OCI-LY1 (cell line): ENCODE measurements around the gene TFRC.

ENCODE experiments used
- H2AFZ ChIP-seq: fragments of 200-600 bp; sonication (generic), shearing (Covaris generic); 2 replicates; pipeline ENCODE4 v1.6.0; 2014; ENCODE audit warnings: antibody characterized with exemption, mild to moderate bottlenecking, low read length
- H3F3A ChIP-seq: fragments of 200-600 bp; sonication (generic), shearing (Covaris generic); 2 replicates; pipeline ENCODE4 v1.6.0; 2014; ENCODE audit warnings: mild to moderate bottlenecking, antibody characterized with exemption, low read length, moderate library complexity; ENCODE audit not compliant: insufficient read depth
- H3K27ac ChIP-seq: fragments of 200-600 bp; sonication (generic); 2 replicates; pipeline ENCODE4 v1.5.1; 2014; ENCODE audit warnings: low read length, mixed run types, mild to moderate bottlenecking, low read depth; ENCODE audit not compliant: poor library complexity, severe bottlenecking
- H3K27me3 ChIP-seq: fragments of 200-600 bp; sonication (generic); 2 replicates; pipeline ENCODE4 v1.6.0; 2014; ENCODE audit warnings: antibody characterized with exemption, mild to moderate bottlenecking, low read length, moderate library complexity; ENCODE audit not compliant: insufficient read depth
- H3K36me3 ChIP-seq: fragments of 200-600 bp; sonication (generic); 2 replicates; pipeline ENCODE4 v1.6.1; 2014; ENCODE audit warnings: mild to moderate bottlenecking, antibody characterized with exemption, low read length, moderate library complexity, mixed read lengths; ENCODE audit not compliant: insufficient read depth
- H3K4me1 ChIP-seq: fragments of 200-600 bp; sonication (generic); 2 replicates; pipeline ENCODE4 v1.5.1; 2014; ENCODE audit warnings: mild to moderate bottlenecking, low read length, moderate library complexity; ENCODE audit not compliant: insufficient read depth, severe bottlenecking
- H3K4me2 ChIP-seq: fragments of 200-600 bp; sonication (generic), shearing (Covaris generic); 2 replicates; pipeline ENCODE4 v1.6.1; 2014; ENCODE audit warnings: low read length
- H3K4me3 ChIP-seq: fragments of 200-600 bp; sonication (generic); 2 replicates; pipeline ENCODE4 v1.5.1; 2014; ENCODE audit warnings: low read length, low read depth, mild to moderate bottlenecking, mixed read lengths; ENCODE audit not compliant: poor library complexity, severe bottlenecking
- H3K79me2 ChIP-seq: fragments of 200-600 bp; shearing (Covaris generic); 2 replicates; pipeline ENCODE4 v1.6.1; 2016; ENCODE audit warnings: mixed run types, low read length, mixed read lengths; ENCODE audit not compliant: insufficient read depth
- H3K9ac ChIP-seq: fragments of 200-600 bp; sonication (generic), shearing (Covaris generic); 2 replicates; pipeline ENCODE4 v1.6.1; 2014; ENCODE audit warnings: mild to moderate bottlenecking, low read length, mixed read lengths
- H3K9me2 ChIP-seq: fragments of 200-600 bp; sonication (generic), shearing (Covaris generic); 2 replicates; pipeline ENCODE4 v1.6.1; 2014; ENCODE audit warnings: low read depth, mild to moderate bottlenecking, low read length, mixed read lengths
- H3K9me3 ChIP-seq: fragments of 200-600 bp; shearing (Covaris generic); 2 replicates; pipeline ENCODE4 v1.6.1; 2014; ENCODE audit warnings: low read length, mixed read lengths
- H4K20me1 ChIP-seq: fragments of 200-600 bp; sonication (generic), shearing (Covaris generic); 2 replicates; pipeline ENCODE4 v1.6.0; 2016; ENCODE audit warnings: mild to moderate bottlenecking, low read length; ENCODE audit not compliant: insufficient read depth
- EZH2 ChIP-seq: fragments of 200-600 bp; sonication (generic), shearing (Covaris generic); IDR thresholded peaks from 2 replicates; pipeline ENCODE4 v1.8.0; 2017; ENCODE audit warnings: borderline replicate concordance, mixed run types, mild to moderate bottlenecking, antibody characterized with exemption, low read length, moderate library complexity, mixed read lengths
- TF ChIP-seq, protein P1 (sequence below): fragments of 200-600 bp; sonication (generic), shearing (Covaris generic); IDR thresholded peaks from 2 replicates; pipeline ENCODE4 v1.5.1; 2017; ENCODE audit warnings: mild to moderate bottlenecking, antibody characterized with exemption, low read length, moderate library complexity, mixed read lengths

TFRC gene

DNA sequence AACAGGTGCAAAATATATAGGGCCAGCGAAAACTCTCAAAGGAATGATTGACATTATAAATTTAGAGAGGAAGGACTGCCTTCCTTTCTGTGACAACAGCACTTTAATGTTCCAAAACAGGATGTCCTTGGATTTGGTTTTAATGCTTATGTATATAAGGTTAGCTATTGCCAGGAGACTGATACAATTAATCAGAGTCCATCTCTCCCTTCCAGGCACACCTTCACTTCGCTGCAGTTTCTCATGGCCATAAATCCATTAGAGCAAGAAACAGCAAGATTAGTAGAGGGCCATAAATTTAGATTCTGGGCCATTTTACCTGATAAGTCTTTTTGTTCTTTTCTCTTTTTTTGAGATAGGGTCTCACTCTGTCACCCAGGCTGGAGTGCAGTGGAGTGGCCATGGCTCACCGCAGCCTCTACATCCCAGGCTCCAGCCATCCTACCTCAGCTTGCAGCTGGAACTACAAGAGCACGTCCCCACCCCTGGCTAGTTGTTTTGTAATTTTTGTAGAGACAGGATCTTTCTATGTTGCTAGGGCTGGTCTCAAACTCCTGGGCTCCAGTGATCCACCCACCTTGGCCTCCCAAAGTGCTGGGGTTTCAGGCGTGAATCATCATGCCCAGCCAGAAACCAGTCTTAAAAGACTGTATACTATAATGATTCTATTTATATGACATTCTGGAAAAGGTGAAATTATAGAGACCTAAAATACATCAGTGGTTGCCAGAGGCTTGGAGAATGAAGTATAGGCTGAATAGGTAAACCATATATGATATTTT lies 15.7 kb upstream of the TFRC start:
- no peaks in the 10 kb centered on the region for H3K9me3 ChIP-seq
- no peak overlapping the region for H3K9ac ChIP-seq
- H3K4me3 ChIP-seq, result no peak overlapping the region
- H3K27me3 ChIP-seq, result no peaks in the 10 kb centered on the region
- peaks cover 8% of the 10 kb centered on the region for H3K4me1 ChIP-seq
- no peaks in the 10 kb centered on the region for H3K36me3 ChIP-seq
- H3F3A ChIP-seq, result no peaks in the 10 kb centered on the region
- no peak overlapping the region for H3K4me2 ChIP-seq
- no peaks in the 10 kb centered on the region for H3K79me2 ChIP-seq
- H3K27ac ChIP-seq, result no peak overlapping the region
- no peaks in the 10 kb centered on the region for H4K20me1 ChIP-seq
- no peaks in the 10 kb centered on the region for H3K9me2 ChIP-seq
- TF ChIP-seq, protein P1, sequence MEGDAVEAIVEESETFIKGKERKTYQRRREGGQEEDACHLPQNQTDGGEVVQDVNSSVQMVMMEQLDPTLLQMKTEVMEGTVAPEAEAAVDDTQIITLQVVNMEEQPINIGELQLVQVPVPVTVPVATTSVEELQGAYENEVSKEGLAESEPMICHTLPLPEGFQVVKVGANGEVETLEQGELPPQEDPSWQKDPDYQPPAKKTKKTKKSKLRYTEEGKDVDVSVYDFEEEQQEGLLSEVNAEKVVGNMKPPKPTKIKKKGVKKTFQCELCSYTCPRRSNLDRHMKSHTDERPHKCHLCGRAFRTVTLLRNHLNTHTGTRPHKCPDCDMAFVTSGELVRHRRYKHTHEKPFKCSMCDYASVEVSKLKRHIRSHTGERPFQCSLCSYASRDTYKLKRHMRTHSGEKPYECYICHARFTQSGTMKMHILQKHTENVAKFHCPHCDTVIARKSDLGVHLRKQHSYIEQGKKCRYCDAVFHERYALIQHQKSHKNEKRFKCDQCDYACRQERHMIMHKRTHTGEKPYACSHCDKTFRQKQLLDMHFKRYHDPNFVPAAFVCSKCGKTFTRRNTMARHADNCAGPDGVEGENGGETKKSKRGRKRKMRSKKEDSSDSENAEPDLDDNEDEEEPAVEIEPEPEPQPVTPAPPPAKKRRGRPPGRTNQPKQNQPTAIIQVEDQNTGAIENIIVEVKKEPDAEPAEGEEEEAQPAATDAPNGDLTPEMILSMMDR, result no peak
- TF ChIP-seq EZH2, result no peak
- no peak overlapping the region for H2AFZ ChIP-seq

DNA sequence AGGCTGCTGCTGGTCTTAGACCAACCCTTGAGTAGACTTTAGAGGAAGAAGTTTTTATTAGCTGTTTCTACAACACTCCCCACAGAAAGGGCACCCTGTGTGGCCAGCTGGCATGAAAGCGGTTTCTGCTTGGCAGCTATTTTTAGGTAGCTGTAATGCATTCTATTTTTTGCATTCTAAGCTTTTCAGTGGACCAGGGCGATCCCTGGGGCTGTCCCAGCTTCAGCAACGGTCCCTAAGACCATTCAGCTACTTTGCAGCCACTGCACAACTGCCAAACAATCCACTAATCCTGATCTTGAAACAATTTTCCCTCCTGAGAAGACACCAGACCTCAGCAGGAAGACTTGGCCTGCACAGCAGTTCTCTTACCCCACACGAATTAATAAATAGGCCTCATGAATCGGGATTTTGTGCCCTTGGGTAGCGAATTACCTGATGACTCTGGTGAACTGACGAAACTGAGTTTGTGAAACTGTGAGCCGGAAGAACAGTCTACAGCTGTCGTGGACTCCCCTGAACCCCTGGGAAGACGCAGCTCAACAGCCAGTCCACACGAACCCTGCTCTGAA lies 14.6 kb upstream of the TFRC start:
- TF ChIP-seq, protein P1, result no peak
- no peak for TF ChIP-seq EZH2
- Histone ChIP-seq H3K36me3 (no peaks in the 10 kb centered on the region), H3K27me3 (no peaks in the 10 kb centered on the region), H3K9me2 (no peaks in the 10 kb centered on the region), H3K79me2 (no peaks in the 10 kb centered on the region), H3K4me2 (peak overlapping the region; percentile 13; the same call in 1 of the 2 replicates), H2AFZ (no peak overlapping the region), H3K9me3 (no peaks in the 10 kb centered on the region), H3K27ac (no peak overlapping the region), H4K20me1 (no peaks in the 10 kb centered on the region), H3K4me1 (peaks cover 8% of the 10 kb centered on the region), H3K4me3 (no peak overlapping the region), H3F3A (no peaks in the 10 kb centered on the region), H3K9ac (no peak overlapping the region)

DNA sequence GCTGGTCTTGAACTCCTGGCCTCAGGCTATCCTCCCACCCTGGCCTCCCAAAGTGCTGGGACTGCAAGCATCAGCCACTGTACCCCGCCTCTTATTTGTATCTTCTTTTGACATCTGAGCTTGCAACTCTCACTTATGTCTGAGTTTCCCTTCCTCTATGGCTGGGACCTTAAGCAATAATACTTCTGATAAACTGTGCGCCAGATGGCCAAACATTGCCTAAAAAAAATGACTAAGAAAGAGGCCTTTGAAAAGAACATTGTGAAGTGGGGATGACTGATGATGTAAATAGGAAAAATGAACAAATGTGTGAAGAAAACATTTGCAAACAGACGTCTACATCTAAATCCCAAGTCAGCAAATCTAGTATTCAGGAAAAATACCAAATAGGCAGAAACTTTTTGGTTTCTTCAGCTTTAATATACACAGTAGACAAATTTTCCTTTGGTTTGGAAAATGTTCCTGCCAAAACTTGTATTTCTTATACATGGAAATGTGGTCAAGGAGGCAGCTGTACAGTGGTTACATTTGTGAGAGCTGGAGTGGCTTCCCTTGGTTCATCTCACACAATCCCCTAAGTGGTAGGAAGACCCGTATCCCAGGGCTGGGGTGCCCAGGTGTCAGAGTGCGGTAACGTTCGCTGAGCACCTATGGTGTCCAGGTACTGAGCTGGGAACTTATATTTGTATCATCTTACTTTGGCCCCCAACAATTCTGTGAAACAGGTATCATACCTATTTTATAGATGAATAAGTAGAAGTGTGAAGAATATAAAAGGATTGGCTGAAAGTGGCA lies 11.6 kb upstream of the TFRC start:
- no peaks in the 10 kb centered on the region for H4K20me1 ChIP-seq
- no peaks in the 10 kb centered on the region for H3K9me2 ChIP-seq
- peaks cover 8% of the 10 kb centered on the region for H3K4me1 ChIP-seq
- no peak overlapping the region for H3K27ac ChIP-seq
- no peaks in the 10 kb centered on the region for H3F3A ChIP-seq
- H3K4me3 ChIP-seq, result no peak overlapping the region
- no peak overlapping the region for H3K9ac ChIP-seq
- H3K36me3 ChIP-seq, result no peaks in the 10 kb centered on the region
- H3K79me2 ChIP-seq, result no peaks in the 10 kb centered on the region
- no peak overlapping the region for H3K4me2 ChIP-seq
- H3K27me3 ChIP-seq, result no peaks in the 10 kb centered on the region; the same call in 1 of the 2 replicates
- H2AFZ ChIP-seq, result no peak overlapping the region
- TF ChIP-seq EZH2, result no peak
- TF ChIP-seq, protein P1, result no peak
- H3K9me3 ChIP-seq, result no peaks in the 10 kb centered on the region
